ENCODE data around the gene SEMA4C. TPM values are rescaled to one million over a fixed set of nuclear protein-coding genes. Genes with fewer than 3 reads are reported as not detected.

The SEMA4C gene
- polyA plus RNA-seq, 3 donors: 0.08 to 5.7 (median 0.21) TPM

DNA sequence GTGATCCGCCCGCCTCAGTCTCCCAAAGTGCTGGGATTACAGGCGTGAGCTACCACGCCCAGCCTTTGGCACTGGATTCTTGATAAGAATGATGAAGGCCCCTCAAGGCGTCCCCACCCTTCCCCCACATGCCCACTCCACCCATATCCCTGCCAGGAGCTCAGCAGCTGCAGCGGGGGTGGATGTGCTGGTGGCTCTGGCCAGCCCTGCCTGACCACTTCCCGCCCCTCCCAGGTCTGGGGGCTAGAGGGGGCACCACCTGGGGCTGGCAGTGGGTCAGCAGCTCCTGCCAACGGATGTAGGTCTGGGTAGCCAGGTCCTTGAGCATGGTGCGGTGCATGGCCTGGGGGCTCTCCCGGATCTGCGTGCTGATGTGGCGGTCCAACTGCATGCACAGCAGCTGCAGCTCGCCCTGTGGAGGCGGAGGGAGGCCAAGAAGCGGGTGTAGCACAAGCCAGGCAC is 7.8 kb upstream of the SEMA4C start:
- H3K27ac ChIP-seq (ENCODE audit: low read depth in 1 of 2, low read length in 2 of 2): no peak overlapping the region
- no peaks in the 10 kb centered on the region for H4K20me1 ChIP-seq (ENCODE audit: insufficient read depth, low read length)
- H3K36me3 ChIP-seq (replicated peaks in 1 of 2; ENCODE audit: control insufficient read depth in 1 of 2, insufficient read depth in 2 of 2, low read length in 2 of 2): no peaks in the 10 kb centered on the region
- no peaks in the 10 kb centered on the region for H3K36me3 Mint-ChIP-seq
- H3K4me1 ChIP-seq (ENCODE audit: control insufficient read depth in 1 of 2, insufficient read depth in 2 of 2, low read length in 2 of 2): peaks cover 20% of the 10 kb centered on the region in 2 donors
- peaks cover 0 to 10% (median 0%) of the 10 kb centered on the region in 7 donors for H3K9me3 Mint-ChIP-seq
- no peak overlapping the region for H3K4me3 ChIP-seq (replicated peaks in 1 of 3; ENCODE audit: low read depth in 2 of 3, low read length in 3 of 3)
- peaks cover 59 to 97% (median 78%) of the 10 kb centered on the region in 3 donors for H3K27me3 Mint-ChIP-seq (ENCODE audit: low read depth in 3 of 3)
- H3K27ac Mint-ChIP-seq: no peak overlapping the region
- TF ChIP-seq, protein P1, sequence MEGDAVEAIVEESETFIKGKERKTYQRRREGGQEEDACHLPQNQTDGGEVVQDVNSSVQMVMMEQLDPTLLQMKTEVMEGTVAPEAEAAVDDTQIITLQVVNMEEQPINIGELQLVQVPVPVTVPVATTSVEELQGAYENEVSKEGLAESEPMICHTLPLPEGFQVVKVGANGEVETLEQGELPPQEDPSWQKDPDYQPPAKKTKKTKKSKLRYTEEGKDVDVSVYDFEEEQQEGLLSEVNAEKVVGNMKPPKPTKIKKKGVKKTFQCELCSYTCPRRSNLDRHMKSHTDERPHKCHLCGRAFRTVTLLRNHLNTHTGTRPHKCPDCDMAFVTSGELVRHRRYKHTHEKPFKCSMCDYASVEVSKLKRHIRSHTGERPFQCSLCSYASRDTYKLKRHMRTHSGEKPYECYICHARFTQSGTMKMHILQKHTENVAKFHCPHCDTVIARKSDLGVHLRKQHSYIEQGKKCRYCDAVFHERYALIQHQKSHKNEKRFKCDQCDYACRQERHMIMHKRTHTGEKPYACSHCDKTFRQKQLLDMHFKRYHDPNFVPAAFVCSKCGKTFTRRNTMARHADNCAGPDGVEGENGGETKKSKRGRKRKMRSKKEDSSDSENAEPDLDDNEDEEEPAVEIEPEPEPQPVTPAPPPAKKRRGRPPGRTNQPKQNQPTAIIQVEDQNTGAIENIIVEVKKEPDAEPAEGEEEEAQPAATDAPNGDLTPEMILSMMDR (IDR thresholded peaks at IDR 0.05): no peak
- H3K9me3 ChIP-seq (replicated peaks in 1 of 2; ENCODE audit: control insufficient read depth in 1 of 2, insufficient read depth in 1 of 2, low read length in 2 of 2): no peaks in the 10 kb centered on the region
- no peaks in the 10 kb centered on the region for H3K79me2 ChIP-seq (ENCODE audit: insufficient read depth, low read length)
- H3K4me3 Mint-ChIP-seq: peak overlapping the region in 1 of 2 donors; percentile 26
- WGBS (ENCODE audit: insufficient coverage): 98% methylated on average over 14 of the region's 15 CpGs
- no peak for DNase-seq
- H2AFZ ChIP-seq (ENCODE audit: insufficient read depth, low read depth, low read length, poor library complexity, severe bottlenecking): no peak overlapping the region
- H3K9ac ChIP-seq (ENCODE audit: insufficient read depth, low read length, poor library complexity, severe bottlenecking): no peak overlapping the region
- H3K4me2 ChIP-seq (replicated peaks; ENCODE audit: extremely low read depth, low read length, poor library complexity, severe bottlenecking): no peak overlapping the region
- peaks cover 9 to 93% of the 10 kb centered on the region in 2 donors for H3K27me3 ChIP-seq (ENCODE audit: control insufficient read depth in 2 of 2, insufficient read depth in 2 of 2, low read length in 2 of 2)
- intact Hi-C loops (cut with micrococcal nuclease): no loop called here
- peaks cover 27% of the 10 kb centered on the region for H3K4me1 Mint-ChIP-seq

DNA sequence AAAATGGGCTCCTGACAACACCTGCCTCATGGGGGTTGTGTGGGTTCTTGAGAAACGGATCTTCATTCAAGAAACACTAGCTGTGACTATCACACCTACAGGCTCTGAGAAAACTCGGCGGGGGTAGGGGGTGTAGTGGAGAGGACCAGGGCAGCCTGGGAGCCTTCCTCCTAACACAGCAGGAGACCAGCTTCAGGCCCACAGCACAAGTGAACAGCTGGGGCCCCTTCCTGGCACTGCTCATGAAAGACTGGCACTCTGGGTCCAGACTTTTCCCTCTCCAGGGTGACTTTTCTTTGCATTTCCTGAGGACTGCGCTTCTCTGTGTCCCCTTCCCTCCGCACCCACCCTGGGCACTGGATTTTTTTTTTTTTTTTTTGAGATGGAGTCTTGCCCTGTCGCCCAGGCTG is 7.2 kb upstream of the SEMA4C start:
- Mint-ChIP-seq H3K4me3 (peak overlapping the region in 1 of 2 donors; percentile 15), H3K27me3 (ENCODE audit: low read depth in 3 of 3) (peaks cover 60 to 97% (median 80%) of the 10 kb centered on the region in 3 donors), H3K27ac (no peak overlapping the region), H3K4me1 (peaks cover 27% of the 10 kb centered on the region), H3K36me3 (no peaks in the 10 kb centered on the region), H3K9me3 (peaks cover 0 to 12% (median 0%) of the 10 kb centered on the region in 7 donors)
- no peak overlapping the region for H3K4me3 ChIP-seq (replicated peaks in 1 of 3; ENCODE audit: low read depth in 2 of 3, low read length in 3 of 3)
- peaks cover 10 to 93% of the 10 kb centered on the region in 2 donors for H3K27me3 ChIP-seq (ENCODE audit: control insufficient read depth in 2 of 2, insufficient read depth in 2 of 2, low read length in 2 of 2)
- no peak overlapping the region for H3K27ac ChIP-seq (ENCODE audit: low read depth in 1 of 2, low read length in 2 of 2)
- H3K9me3 ChIP-seq (replicated peaks in 1 of 2; ENCODE audit: control insufficient read depth in 1 of 2, insufficient read depth in 1 of 2, low read length in 2 of 2): no peaks in the 10 kb centered on the region
- WGBS (ENCODE audit: insufficient coverage): 93% methylated on average over 2 of the region's 6 CpGs
- no peak for DNase-seq
- H2AFZ ChIP-seq (ENCODE audit: insufficient read depth, low read depth, low read length, poor library complexity, severe bottlenecking): no peak overlapping the region
- no peaks in the 10 kb centered on the region for H3K79me2 ChIP-seq (ENCODE audit: insufficient read depth, low read length)
- H4K20me1 ChIP-seq (ENCODE audit: insufficient read depth, low read length): no peaks in the 10 kb centered on the region
- no peaks in the 10 kb centered on the region for H3K36me3 ChIP-seq (replicated peaks in 1 of 2; ENCODE audit: control insufficient read depth in 1 of 2, insufficient read depth in 2 of 2, low read length in 2 of 2)
- TF ChIP-seq, protein P1 (IDR thresholded peaks at IDR 0.05): no peak
- peaks cover 20% of the 10 kb centered on the region in 2 donors for H3K4me1 ChIP-seq (ENCODE audit: control insufficient read depth in 1 of 2, insufficient read depth in 2 of 2, low read length in 2 of 2)
- H3K9ac ChIP-seq (ENCODE audit: insufficient read depth, low read length, poor library complexity, severe bottlenecking): no peak overlapping the region
- H3K4me2 ChIP-seq (replicated peaks; ENCODE audit: extremely low read depth, low read length, poor library complexity, severe bottlenecking): no peak overlapping the region
- intact Hi-C loops (cut with micrococcal nuclease): no loop called here

All from CD14-positive monocyte (primary cell).